Stimulated activated CD4-positive, alpha-beta T cell treated with anti-CD3 and anti-CD28 coated beads, Interleukin-1b, Interleukin-23, amount 100 ng/mL, for 48 hours (primary cell): ENCODE data around the gene HEMK1.

Experiments used
- DNase-seq: peaks from one replicate; pipeline ENCODE4 v3.0.0-alpha.2; 2020

HEMK1 gene

GRCh38 chr3:50603261-50604109 is 34.2 kb downstream of the HEMK1 start:
- DNase-seq, result no peak

GRCh38 chr3:50604110-50604621 is 34.8 kb downstream of the HEMK1 start:
- DNase-seq, result no peak

GRCh38 chr3:50604628-50605588 is 35.6 kb downstream of the HEMK1 start:
- no peak for DNase-seq

GRCh38 chr3:50605901-50606326 is 36.6 kb downstream of the HEMK1 start:
- DNase-seq, result no peak

GRCh38 chr3:50606596-50606995 is 37.3 kb downstream of the HEMK1 start:
- no peak for DNase-seq

- no peak for DNase-seq
Measured at GRCh38 chr3:50607271-50608091, 38.2 kb downstream of the HEMK1 start.

- no peak for DNase-seq
Measured at GRCh38 chr3:50608278-50608677, 39.0 kb downstream of the HEMK1 start.

GRCh38 chr3:50609071-50609762 is 39.9 kb downstream of the HEMK1 start:
- no peak for DNase-seq

- peak; percentile 23 for DNase-seq
Measured at GRCh38 chr3:50609763-50610085, 40.4 kb downstream of the HEMK1 start.

GRCh38 chr3:50610181-50610971 is 41.1 kb downstream of the HEMK1 start:
- peak; percentile 67 for DNase-seq

GRCh38 chr3:50610992-50611463 is 41.7 kb downstream of the HEMK1 start:
- no peak for DNase-seq

GRCh38 chr3:50611464-50612233 is 42.3 kb downstream of the HEMK1 start, which contains the start of gene CISH:
TSS of gene CISH (minus strand) at chr3:50611774. CDS start at chr3:50611650, 124 bp downstream.
- peak; percentile 99 for DNase-seq

GRCh38 chr3:50612234-50612882 is 43.0 kb downstream of the HEMK1 start:
- DNase-seq, result no peak

- DNase-seq, result no peak
Measured at GRCh38 chr3:50612970-50613846, 43.9 kb downstream of the HEMK1 start.

- DNase-seq, result no peak
Measured at GRCh38 chr3:50615190-50615589, 45.9 kb downstream of the HEMK1 start.

GRCh38 chr3:50616003-50616769 is 46.9 kb downstream of the HEMK1 start:
- DNase-seq, result peak; percentile 88

- peak; percentile 95 for DNase-seq
Measured at GRCh38 chr3:50616770-50617095, 47.4 kb downstream of the HEMK1 start.
